ENCODE measurements around the gene OARD1. TPM values are rescaled to one million over a fixed set of nuclear protein-coding genes. Genes with fewer than 3 reads are reported as not detected.

OARD1 gene
- 7.1 and 11.3 TPM in 2 replicates for total RNA-seq

GRCh38 chr6:41071923-41072835 is at the start of gene OARD1:
OARD1 (minus strand) TSS chr6:41072356; CDS start chr6:41071634, 722 bp downstream.

DNA sequence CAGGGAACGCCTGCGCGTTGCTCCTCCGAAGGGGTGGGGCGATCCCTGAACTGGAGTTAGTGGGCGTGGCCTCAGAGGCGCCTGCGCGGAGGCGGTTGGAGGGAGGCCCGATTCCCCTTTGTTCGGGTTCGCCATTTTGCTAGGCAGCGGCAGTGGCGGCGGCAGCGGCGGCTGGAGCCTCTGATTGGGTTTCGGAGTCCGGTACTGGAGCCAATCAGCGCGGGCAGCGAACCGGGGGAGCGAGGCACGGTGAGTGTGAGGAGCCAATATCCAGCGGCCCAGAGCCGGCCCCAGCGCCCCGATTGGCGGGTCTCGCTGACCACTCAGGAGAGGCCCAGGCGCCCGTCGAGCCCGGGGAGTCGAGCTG is 663 bp upstream of the OARD1 start, which contains the start of gene NFYA:
Gene NFYA, plus strand, starts transcription at position 139 of the 367 bp plus-strand sequence. CDS start 6,116 bp downstream, outside the sequence.

GRCh38 chr6:41053041-41053440 is 19.1 kb downstream of the OARD1 start, which contains the start of gene APOBEC2:
APOBEC2 (plus strand) TSS chr6:41053202; CDS start chr6:41053348, 146 bp downstream.

DNA sequence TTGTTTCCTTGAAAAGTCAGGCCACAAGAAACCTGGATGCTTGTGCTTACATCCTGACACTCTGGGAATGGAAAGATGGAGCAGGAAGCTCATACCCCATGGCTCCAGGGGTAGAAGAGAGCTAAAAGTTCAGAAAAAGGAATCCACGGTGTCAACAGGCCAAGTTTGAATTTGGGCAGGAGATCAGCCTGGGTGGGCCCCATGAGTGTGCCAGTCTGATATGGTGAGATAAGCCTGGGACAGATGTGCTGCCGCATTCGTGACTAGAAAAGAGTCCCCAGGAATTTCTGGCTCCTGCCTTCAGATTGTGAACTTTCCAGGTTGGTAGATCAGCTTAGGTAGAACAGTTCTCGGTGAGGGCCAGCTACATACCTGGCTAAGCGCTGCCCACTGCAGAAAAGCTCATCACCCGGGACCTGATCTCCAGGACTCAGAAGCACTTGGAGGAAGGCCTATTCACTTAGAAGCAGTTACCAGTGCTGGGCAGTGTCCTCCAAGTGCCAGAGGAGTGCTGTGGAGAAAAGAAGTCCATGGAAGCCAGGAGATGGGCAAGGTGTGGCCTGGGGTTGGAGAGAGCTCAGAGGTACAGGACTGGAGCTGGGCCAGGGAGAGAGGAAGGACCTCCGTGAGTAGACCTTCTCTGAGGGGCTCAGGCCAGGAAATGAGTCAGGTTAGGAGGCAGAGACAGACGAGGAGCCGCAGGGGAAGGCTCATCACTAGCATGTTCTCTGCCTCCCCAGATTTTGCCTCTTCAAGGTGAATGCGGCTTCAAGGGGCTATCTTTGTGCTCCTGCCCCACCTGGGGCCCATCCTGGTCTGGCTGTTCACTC is 29.7 kb downstream of the OARD1 start, which contains the start of gene TSPO2:
Gene TSPO2, plus strand, starts transcription at position 242 of the 830 bp plus-strand sequence. Its CDS starts 519 bp downstream, at position 761.

DNA sequence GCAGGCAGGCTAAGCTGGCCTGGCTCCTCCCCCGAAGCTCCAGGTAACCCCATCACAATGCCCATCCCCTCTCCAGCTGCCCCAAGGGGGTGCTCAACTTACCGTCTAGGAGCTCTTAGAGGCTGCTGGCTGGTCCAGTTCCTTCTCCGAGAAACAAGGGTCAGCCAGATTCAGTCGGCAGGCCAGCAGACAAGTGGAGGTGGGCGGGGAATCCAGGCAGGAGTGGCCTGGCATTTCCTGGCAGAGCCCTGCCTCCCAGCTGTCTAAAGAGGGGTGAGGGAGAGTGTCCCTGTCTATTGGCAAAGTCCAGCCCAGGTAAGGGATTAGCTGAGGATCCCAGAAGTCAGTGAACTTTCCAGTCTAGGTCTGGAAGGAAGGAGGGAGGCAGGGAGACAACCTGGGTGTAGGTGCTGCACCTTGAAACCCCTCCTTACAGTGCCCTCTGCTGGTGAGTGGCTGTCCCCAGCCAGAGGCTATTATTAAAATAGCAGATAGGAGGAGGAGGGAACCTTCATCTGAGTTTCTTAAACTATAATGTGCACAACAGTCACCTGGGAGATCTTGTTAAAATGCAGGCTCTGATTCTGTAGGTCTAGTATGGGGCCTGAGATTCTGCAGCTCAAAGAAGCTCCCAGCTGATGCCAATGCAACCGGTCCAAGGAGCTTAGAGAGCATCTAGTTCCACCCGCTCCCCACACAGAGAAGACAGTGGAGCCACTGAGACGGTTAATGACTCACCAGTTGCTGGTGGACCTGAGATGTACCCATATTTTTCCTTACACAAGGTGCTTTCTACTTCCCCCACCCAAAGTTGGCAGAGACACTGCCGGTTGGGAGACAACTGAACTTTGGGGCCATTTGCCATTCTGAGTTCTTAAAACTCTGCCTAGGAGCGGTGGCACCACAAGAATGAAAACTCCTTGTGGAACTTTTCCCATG is 32.8 kb downstream of the OARD1 start, which contains the start of gene UNC5CL:
Gene UNC5CL, minus strand, starts transcription at position 162 of the 939 bp plus-strand sequence. CDS start 4,147 bp downstream, outside the sequence.

Other genes starting within 250 kb of the OARD1 start
- under 0.01 TPM in 1 of 2 replicates, not detected in the other for gene UNC5CL, start 33.1 kb downstream of the OARD1 start, total RNA-seq
- not detected in 2 replicates for gene TSPO2, start 29.9 kb downstream of the OARD1 start, total RNA-seq
- not detected in 2 replicates for gene APOBEC2, start 19.2 kb downstream of the OARD1 start, total RNA-seq
- 15.4 and 25.1 TPM in 2 replicates for gene NFYA, start 618 bp upstream of the OARD1 start, total RNA-seq
- not detected in 2 replicates for gene TREML1, start 82.0 kb upstream of the OARD1 start, total RNA-seq
- 0.14 TPM in 1 of 2 replicates, not detected in the other for gene TREM2, start 90.8 kb upstream of the OARD1 start, total RNA-seq
- gene TREML2, start 128.8 kb upstream of the OARD1 start, total RNA-seq = not detected in 2 replicates
- not detected in 2 replicates for gene TREML4, start 156.0 kb upstream of the OARD1 start, total RNA-seq
- 0.42 and 5.3 TPM in 2 replicates for gene TREM1, start 214.3 kb upstream of the OARD1 start, total RNA-seq